Naive thymus-derived CD4-positive, alpha-beta T cell (primary cell): ENCODE data around the gene HS3ST3A1. TPM values are rescaled to one million over a fixed set of nuclear protein-coding genes. Genes with fewer than 3 reads are reported as not detected.

Experiments used
- ATAC-seq: fragments of 150-1000 bp; cut with Tn5 transposase; 2 replicates; pipeline ENCODE4 v1.10.0; 2021; ENCODE audit warnings: mild to moderate bottlenecking, moderate library complexity
- CTCF ChIA-PET: fragments of 350-600 bp; sonication (Branson Sonifier 250); formaldehyde crosslinking; loops from one replicate; lab custom pipeline; 2021; ENCODE audit warnings: antibody characterized with exemption; lab: Charles Lee
- POLR2A ChIA-PET: fragments of 350-600 bp; sonication (Branson Sonifier 250); formaldehyde crosslinking; loops from one replicate; lab custom pipeline; 2021; ENCODE audit warnings: antibody characterized with exemption, inconsistent platforms; lab: Charles Lee
- DNase-seq, 9 donors: peaks; one replicate each; pipeline versions ENCODE4 v3.0.0 to v3.0.0-alpha.2; 2020 to 2022; ENCODE audit warnings: mixed read lengths in 1 of 9
- H3K27ac ChIP-seq: one replicate; pipeline ENCODE4 v1.7.0; 2013; ENCODE audit warnings: mild to moderate bottlenecking, low read depth, low read length, moderate library complexity
- H3K27me3 ChIP-seq, 2 donors: one replicate each; pipeline ENCODE4 v1.7.0; 2013; ENCODE audit warnings: low read length in 2 of 2, mild to moderate bottlenecking in 2 of 2, moderate library complexity in 2 of 2; ENCODE audit not compliant: control insufficient read depth in 2 of 2, insufficient read depth in 2 of 2
- H3K36me3 ChIP-seq, 3 experiments: 1 replicate in 2 of 3; 2 replicates in 1 of 3; pipeline ENCODE4 v1.7.0; 2013; ENCODE audit warnings: low read length in 3 of 3, mild to moderate bottlenecking in 3 of 3, moderate library complexity in 1 of 3; ENCODE audit not compliant: insufficient read depth in 3 of 3, control insufficient read depth in 2 of 3
- H3K4me1 ChIP-seq, 2 donors: one replicate each; pipeline ENCODE4 v1.7.0; 2013; ENCODE audit warnings: low read length in 2 of 2, mild to moderate bottlenecking in 2 of 2, moderate library complexity in 1 of 2; ENCODE audit not compliant: control insufficient read depth in 2 of 2, insufficient read depth in 2 of 2
- H3K4me3 ChIP-seq: 2 replicates; pipeline ENCODE4 v1.7.0; 2013; ENCODE audit warnings: mild to moderate bottlenecking, low read length
- H3K9me3 ChIP-seq, 3 experiments: 1 replicate in 2 of 3; 2 replicates in 1 of 3; pipeline ENCODE4 v1.7.0; 2013; ENCODE audit warnings: low read length in 3 of 3; ENCODE audit not compliant: control insufficient read depth in 2 of 3
- H3K27ac Mint-ChIP-seq, 9 donors: one replicate each; pipeline ENCODE4 v1.8.0; 2020 to 2022; ENCODE audit warnings: mixed read lengths in 9 of 9, mild to moderate bottlenecking in 8 of 9, moderate library complexity in 5 of 9, inconsistent platforms in 2 of 9
- H3K27me3 Mint-ChIP-seq, 5 donors: one replicate each; pipeline ENCODE4 v1.8.0; 2021 to 2022; ENCODE audit warnings: mixed read lengths in 5 of 5, mild to moderate bottlenecking in 1 of 5
- H3K36me3 Mint-ChIP-seq, 5 donors: one replicate each; pipeline ENCODE4 v1.8.0; 2020 to 2022; ENCODE audit warnings: mixed read lengths in 5 of 5, mild to moderate bottlenecking in 3 of 5, inconsistent platforms in 1 of 5
- H3K4me1 Mint-ChIP-seq, 7 donors: one replicate each; pipeline ENCODE4 v1.8.0; 2020 to 2022; ENCODE audit warnings: mixed read lengths in 7 of 7, mild to moderate bottlenecking in 3 of 7, inconsistent platforms in 1 of 7
- H3K4me3 Mint-ChIP-seq, 10 donors: one replicate each; pipeline ENCODE4 v1.8.0; 2020 to 2022; ENCODE audit warnings: mild to moderate bottlenecking in 10 of 10, mixed read lengths in 10 of 10, moderate library complexity in 6 of 10, inconsistent platforms in 2 of 10
- H3K9me3 Mint-ChIP-seq, 11 donors: one replicate each; pipeline ENCODE4 v1.8.0; 2020 to 2022; ENCODE audit warnings: mixed read lengths in 11 of 11, mild to moderate bottlenecking in 4 of 11, inconsistent platforms in 1 of 11, moderate library complexity in 1 of 11
- intact Hi-C, 2 donors: fragments of 100-400 bp; cut with micrococcal nuclease; formaldehyde crosslinking; loops; one replicate each; pipeline ENCODE4 v1.15.1; 2023
- polyA plus RNA-seq, 2 donors: library from polyadenylated mRNA; unstranded; fragments of 300-500 nt; fragmentation: Illumina TruSeq; gene quantifications; one replicate each; pipeline ENCODE4 v1.2.3, GENCODE V29; 2021
- total RNA-seq, 6 experiments: library from RNA in 5 of 6; stranded (reverse) in 5 of 6; gene quantifications; 1 replicate in 5 of 6; 2 replicates in 1 of 6; pipeline ENCODE4 v1.2.3 and lab custom pipeline; 2021 to 2026

HS3ST3A1 gene
- total and polyA plus RNA-seq, 7 experiments from 2014 or later: 0.87 to 4.2 (median 3.6) TPM; not detected in 2

DNA sequence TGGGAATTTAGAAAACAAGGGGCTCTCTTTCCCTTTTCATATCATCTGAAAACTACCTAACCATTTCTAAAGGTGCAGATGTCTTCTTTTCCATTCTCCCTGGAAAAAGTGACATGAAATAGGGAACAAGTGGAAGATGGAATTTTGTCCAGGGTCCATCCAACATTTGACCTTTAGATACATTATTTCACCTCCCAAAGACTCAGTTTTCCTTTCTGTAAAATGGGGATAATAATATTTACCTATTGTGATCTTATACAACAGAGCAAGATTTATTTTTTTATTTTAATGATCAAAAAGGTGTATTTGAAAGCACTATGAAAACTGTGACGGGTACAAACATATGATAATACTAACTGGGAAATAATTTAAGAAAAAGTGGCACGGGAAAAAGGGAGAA lies 106.3 kb downstream of the HS3ST3A1 start:
- ChIA-PET POLR2A (no interaction called here), CTCF (no interaction called here)
- H3K27ac ChIP-seq: no peak overlapping the region
- Mint-ChIP-seq H3K27me3 (peaks cover 2 to 4% (median 3%) of the 10 kb centered on the region in 5 donors), H3K9me3 (peaks cover 0 to 6% (median 0%) of the 10 kb centered on the region in 11 donors), H3K36me3 (no peaks in the 10 kb centered on the region), H3K27ac (no peak overlapping the region), H3K4me1 (peaks cover 0 to 8% (median 0%) of the 10 kb centered on the region in 7 donors), H3K4me3 (no peak overlapping the region)
- no peaks in the 10 kb centered on the region for H3K9me3 ChIP-seq
- intact Hi-C loops: no loop called here
- ATAC-seq (no peak), DNase-seq (no peak)
- no peaks in the 10 kb centered on the region for H3K36me3 ChIP-seq
- H3K4me3 ChIP-seq: no peak overlapping the region
- H3K4me1 ChIP-seq: no peaks in the 10 kb centered on the region
- H3K27me3 ChIP-seq: no peaks in the 10 kb centered on the region

DNA sequence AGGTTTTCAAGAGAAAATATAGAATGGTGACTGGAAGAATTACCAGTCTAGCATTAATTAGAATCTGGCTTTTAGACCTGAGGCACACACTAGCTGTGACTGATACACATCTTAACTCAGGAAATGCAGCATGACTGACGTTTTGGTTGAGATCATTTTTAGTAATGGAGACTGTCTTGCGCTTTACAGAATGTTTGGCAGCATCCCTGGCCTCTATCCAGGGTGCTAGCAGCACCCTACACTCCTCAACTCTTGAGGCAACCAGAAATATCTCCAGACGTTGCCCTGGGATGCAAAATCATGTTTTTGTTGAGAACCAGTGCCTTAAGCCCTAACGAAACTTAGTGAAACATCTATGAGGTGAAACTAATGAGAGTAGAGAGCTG lies 109.0 kb downstream of the HS3ST3A1 start:
- intact Hi-C loops: no loop called here

DNA sequence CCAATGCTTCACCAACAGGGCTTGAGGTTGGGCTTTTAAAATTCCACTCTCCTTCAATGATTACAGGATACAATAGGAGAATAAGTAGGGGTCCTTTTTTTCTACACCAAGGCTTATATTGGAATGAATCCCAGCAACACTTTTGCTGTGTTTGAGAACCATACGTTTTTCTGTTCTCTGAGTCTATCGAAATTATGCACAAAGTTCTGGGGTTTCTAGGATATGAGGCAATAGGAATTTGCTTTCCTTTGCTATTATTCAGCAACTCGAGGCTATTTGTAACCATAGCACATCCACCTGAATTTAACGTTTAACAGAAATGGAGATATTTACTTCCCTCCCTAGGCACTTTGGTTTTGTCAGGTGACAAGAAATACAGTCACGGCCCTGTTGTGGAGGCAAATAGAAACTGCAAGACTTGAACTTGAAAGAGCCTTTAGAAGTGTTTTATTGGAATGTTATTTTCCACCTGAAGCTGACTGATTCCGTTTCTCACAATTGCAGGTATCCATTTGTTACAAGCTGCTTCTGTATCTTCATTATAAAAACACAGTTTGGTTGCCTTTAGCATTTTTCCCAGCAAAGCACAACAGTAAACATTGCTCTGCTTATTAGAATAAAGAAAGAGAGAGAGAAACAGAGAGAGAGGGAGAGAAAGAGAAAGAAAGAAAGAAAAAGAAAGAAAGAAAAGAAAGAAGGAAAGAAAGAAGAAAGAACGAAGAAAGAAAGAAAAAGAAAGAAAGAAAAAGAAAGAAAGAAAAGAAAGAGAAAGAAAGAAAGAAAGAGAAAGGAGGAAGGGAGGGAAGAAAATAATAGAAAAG lies 109.6 kb downstream of the HS3ST3A1 start:
- Histone ChIP-seq H3K9me3 (no peaks in the 10 kb centered on the region), H3K4me1 (no peaks in the 10 kb centered on the region), H3K27me3 (no peaks in the 10 kb centered on the region), H3K36me3 (no peaks in the 10 kb centered on the region), H3K4me3 (no peak overlapping the region), H3K27ac (no peak overlapping the region)
- DNase-seq (no peak), ATAC-seq (no peak)
- H3K4me3 Mint-ChIP-seq: no peak overlapping the region
- ChIA-PET POLR2A (no interaction called here), CTCF (no interaction called here)
- peaks cover 2 to 9% (median 4%) of the 10 kb centered on the region in 5 donors for H3K27me3 Mint-ChIP-seq
- intact Hi-C loops: no loop called here
- H3K36me3 Mint-ChIP-seq: peaks cover 0 to 4% (median 0%) of the 10 kb centered on the region in 5 donors
- H3K27ac Mint-ChIP-seq: no peak overlapping the region
- peaks cover 0 to 8% (median 0%) of the 10 kb centered on the region in 7 donors for H3K4me1 Mint-ChIP-seq
- H3K9me3 Mint-ChIP-seq: peaks cover 0 to 9% (median 0%) of the 10 kb centered on the region in 11 donors

More for the DNA sequence above, 109.0 kb downstream of the HS3ST3A1 start:
- CTCF ChIA-PET: no interaction called here
- POLR2A ChIA-PET: no interaction called here
- Mint-ChIP-seq H3K4me1 (peaks cover 0 to 8% (median 0%) of the 10 kb centered on the region in 7 donors), H3K27ac (no peak overlapping the region), H3K36me3 (peaks cover 0 to 4% (median 0%) of the 10 kb centered on the region in 5 donors), H3K9me3 (peaks cover 0 to 9% (median 0%) of the 10 kb centered on the region in 11 donors), H3K4me3 (no peak overlapping the region), H3K27me3 (peaks cover 0 to 9% (median 4%) of the 10 kb centered on the region in 5 donors)
- Histone ChIP-seq H3K9me3 (no peaks in the 10 kb centered on the region), H3K27me3 (no peaks in the 10 kb centered on the region), H3K4me3 (no peak overlapping the region), H3K27ac (no peak overlapping the region), H3K4me1 (no peaks in the 10 kb centered on the region), H3K36me3 (no peaks in the 10 kb centered on the region)
- no peak for ATAC-seq
- DNase-seq: no peak

DNA sequence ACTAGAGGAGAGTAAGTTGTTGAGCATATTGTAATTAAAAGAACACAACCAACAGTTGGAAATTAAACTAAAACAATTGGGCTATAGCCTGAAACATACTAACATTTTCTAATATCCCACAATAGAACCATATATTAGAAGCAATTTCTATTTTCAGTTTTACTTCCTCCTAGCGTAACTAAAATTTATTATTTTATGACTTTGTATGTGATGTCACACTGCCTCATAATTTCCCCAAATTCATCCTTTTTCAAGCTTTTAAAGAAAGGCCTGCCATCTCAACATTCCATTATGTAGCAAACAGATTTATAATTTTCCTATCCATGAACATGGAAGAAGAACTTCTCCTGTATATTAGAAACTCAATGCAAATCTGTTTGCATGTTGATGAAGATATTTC lies 110.2 kb downstream of the HS3ST3A1 start:
- H3K4me3 Mint-ChIP-seq: no peak overlapping the region
- H3K27ac Mint-ChIP-seq: no peak overlapping the region

DNA sequence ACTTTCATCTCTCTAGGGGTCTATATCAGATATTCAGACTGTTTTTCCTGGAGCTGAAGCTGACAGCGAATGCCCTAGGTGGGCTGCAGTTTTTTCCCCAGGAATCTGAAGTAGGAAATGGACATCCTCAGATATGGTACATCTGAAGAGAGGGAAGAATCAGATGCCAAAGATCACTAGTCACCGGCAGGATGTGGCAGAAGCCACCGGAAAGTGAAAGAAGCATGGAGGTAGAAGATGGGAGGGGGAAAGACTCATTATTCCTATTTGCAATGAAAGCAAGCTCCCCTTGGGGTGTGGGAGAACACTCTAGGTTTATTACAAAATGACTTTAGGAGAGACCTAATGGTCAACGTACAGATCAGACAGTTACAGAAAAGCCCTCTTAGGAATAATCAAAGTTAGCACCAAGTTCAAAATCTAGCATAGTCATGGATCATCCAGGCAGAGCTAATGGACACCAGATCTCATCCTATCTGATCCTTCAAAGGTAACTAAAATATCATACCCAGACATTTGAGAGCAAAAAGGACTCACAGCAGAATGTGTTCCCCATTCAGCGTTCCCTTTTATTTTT lies 110.7 kb downstream of the HS3ST3A1 start:
- no peak for ATAC-seq
- intact Hi-C loops: no loop called here

More for the DNA sequence above, 110.2 kb downstream of the HS3ST3A1 start:
- Histone ChIP-seq H3K4me3 (no peak overlapping the region), H3K9me3 (no peaks in the 10 kb centered on the region), H3K27me3 (no peaks in the 10 kb centered on the region), H3K27ac (no peak overlapping the region), H3K36me3 (no peaks in the 10 kb centered on the region), H3K4me1 (no peaks in the 10 kb centered on the region)
- DNase-seq: no peak
- Mint-ChIP-seq H3K4me1 (peaks cover 0 to 8% (median 0%) of the 10 kb centered on the region in 7 donors), H3K9me3 (peaks cover 0 to 9% (median 0%) of the 10 kb centered on the region in 11 donors), H3K36me3 (peaks cover 0 to 4% (median 0%) of the 10 kb centered on the region in 5 donors), H3K27me3 (peaks cover 4 to 14% (median 8%) of the 10 kb centered on the region in 5 donors)
- CTCF ChIA-PET: no interaction called here
- POLR2A ChIA-PET: no interaction called here
- ATAC-seq: no peak
- intact Hi-C loops: no loop called here

DNA sequence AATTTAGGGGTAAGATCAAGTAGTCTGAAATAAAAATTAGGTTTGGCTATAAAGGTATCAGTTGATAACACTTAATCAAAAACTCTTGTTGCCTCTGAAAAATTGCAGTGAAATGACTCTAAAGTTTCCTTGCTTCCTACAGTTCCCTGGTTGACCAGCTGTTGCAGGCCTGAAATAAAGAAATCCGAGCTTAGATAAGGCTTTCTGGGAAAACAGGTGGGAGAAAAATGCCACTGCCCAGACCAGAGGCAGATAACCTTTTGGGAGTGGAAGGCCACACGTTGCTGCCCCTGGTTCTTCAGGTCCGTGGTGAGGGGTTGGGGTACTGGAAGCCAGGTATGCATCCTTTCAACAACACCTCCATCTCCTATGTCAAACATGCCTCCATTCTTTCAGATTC lies 111.3 kb downstream of the HS3ST3A1 start:
- peaks cover 0 to 9% (median 0%) of the 10 kb centered on the region in 11 donors for H3K9me3 Mint-ChIP-seq
- peaks cover 0 to 8% (median 0%) of the 10 kb centered on the region in 7 donors for H3K4me1 Mint-ChIP-seq
- Histone ChIP-seq H3K27ac (no peak overlapping the region), H3K27me3 (no peaks in the 10 kb centered on the region), H3K36me3 (no peaks in the 10 kb centered on the region), H3K4me1 (no peaks in the 10 kb centered on the region), H3K9me3 (no peaks in the 10 kb centered on the region), H3K4me3 (no peak overlapping the region)
- DNase-seq (no peak), ATAC-seq (no peak)
- POLR2A ChIA-PET: no interaction called here
- H3K27ac Mint-ChIP-seq: no peak overlapping the region
- intact Hi-C loops: no loop called here
- H3K36me3 Mint-ChIP-seq: peaks cover 0 to 4% (median 0%) of the 10 kb centered on the region in 5 donors
- H3K27me3 Mint-ChIP-seq: peaks cover 4 to 15% (median 10%) of the 10 kb centered on the region in 5 donors
- CTCF ChIA-PET: no interaction called here
- no peak overlapping the region for H3K4me3 Mint-ChIP-seq

More for the DNA sequence above, 110.7 kb downstream of the HS3ST3A1 start:
- Histone ChIP-seq H3K9me3 (no peaks in the 10 kb centered on the region), H3K27ac (no peak overlapping the region), H3K4me3 (no peak overlapping the region), H3K4me1 (no peaks in the 10 kb centered on the region), H3K27me3 (no peaks in the 10 kb centered on the region), H3K36me3 (no peaks in the 10 kb centered on the region)
- Mint-ChIP-seq H3K36me3 (peaks cover 0 to 4% (median 0%) of the 10 kb centered on the region in 5 donors), H3K27me3 (peaks cover 4 to 14% (median 9%) of the 10 kb centered on the region in 5 donors), H3K4me3 (peak overlapping the region in 1 of 10 donors; percentile 1), H3K4me1 (peaks cover 0 to 8% (median 0%) of the 10 kb centered on the region in 7 donors), H3K27ac (no peak overlapping the region), H3K9me3 (peaks cover 0 to 9% (median 0%) of the 10 kb centered on the region in 11 donors)
- DNase-seq: no peak
- POLR2A ChIA-PET: no interaction called here
- CTCF ChIA-PET: no interaction called here
